Hippocampal formation (tissue), 2 donors: ENCODE data around the gene PPP2R3A.
A peak's percentile ranks its signal among the peaks of the same experiment; 100 is the strongest.

Experiments
- DNase-seq, 2 donors: peaks; one replicate each; lab custom pipeline; 2025; lab: John Stamatoyannopoulos, UW

The PPP2R3A gene

DNA sequence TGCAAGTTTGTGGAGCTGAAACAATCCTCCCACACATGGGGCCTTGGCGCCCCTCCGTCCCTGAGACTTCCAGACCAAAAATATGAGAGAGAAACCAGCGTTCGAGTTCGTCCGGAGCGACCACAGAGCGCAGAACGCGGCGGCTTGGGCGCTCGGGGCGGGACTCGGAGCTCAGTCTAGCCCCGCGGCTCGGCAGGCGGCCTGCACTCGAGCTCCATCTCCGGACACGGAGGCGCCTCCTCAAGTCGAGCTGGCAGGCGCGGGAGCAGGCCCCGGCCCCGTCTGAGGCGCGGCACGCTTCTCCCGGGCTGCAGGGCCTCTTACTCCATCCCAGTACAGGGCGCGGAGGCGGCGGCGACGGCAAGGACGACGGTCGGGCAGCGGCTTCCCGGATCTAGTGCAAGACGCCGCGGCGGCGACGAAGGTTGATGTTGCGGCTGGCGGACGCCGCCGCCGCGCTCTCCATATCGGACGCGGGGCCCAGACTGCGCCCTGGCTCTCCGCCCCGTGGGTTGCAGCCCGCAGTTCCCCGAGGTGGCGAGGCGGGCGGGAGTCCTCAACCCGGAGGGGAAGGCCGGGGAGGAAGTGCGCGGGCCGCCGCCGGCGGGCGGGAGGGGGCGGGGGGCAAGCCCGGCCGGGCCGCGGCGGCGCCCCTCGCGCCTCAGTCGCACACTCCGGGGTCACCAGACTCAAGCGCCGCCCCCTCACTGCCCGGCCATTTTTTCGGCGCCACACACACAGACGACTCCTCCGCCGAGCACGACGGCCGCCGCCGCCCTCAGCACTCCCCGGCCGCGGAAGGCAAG is 229.9 kb downstream of the PPP2R3A start:
- DNase-seq: peak; percentile 71 to 85

DNA sequence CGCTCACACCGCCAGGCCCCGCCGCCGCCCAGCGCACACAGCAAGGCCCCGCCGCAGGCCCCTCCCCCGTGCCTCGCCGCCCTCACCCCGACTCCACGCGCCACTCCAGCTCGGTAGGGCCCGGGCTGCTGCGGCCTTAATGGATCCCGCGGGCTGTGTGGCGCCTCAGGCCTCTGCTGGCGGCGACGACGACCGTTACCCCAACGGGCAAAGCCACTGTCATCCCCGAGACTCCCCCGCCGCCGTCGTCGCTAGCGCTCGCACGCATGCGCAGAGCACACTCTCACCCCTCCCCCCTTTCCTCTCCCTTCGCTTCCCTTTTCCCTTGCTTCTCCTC is 230.5 kb downstream of the PPP2R3A start, which contains the start of gene MSL2:
Gene MSL2 (minus strand): TSS at position 272 of the 337 bp plus-strand sequence. CDS start 1,222 bp downstream, outside the sequence.
- DNase-seq: no peak

DNA sequence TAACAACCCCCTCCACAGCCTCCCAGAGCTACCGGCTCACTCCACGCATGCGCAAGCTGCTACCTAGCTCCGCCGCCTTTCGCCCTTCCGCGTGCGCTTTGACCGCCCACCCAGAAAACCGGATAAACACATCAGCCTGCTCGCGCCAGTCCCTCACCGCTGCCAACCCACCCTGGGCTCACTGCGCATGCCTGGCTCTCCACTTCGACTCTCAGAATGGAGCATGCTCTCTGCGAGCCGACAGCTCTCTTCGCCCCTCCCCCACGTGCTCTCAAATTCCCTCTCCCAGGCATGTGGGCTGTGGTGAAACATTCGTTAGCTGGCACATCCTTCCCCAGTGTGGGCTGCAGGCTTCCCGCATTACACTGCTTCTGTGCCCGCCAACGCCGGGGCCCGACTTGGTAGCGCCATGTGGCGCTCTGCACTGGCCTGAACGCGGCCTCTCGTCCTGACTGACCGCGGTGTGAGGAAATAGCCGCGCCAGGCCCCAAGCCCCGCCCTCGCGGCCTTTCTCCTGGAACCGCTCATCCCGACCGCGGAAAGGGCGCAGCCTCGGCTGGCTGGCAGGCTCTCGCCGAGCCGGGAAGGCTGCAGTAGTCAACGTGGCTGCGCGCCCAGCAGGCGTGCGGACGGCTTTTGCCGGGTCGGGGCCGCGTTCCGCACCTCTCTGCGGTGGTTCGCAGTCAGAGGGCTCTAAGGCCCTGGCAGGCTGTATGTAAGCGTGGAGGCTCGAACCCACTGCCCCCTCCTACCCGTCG is 231.1 kb downstream of the PPP2R3A start:
- peak; percentile 95 to 97 for DNase-seq

DNA sequence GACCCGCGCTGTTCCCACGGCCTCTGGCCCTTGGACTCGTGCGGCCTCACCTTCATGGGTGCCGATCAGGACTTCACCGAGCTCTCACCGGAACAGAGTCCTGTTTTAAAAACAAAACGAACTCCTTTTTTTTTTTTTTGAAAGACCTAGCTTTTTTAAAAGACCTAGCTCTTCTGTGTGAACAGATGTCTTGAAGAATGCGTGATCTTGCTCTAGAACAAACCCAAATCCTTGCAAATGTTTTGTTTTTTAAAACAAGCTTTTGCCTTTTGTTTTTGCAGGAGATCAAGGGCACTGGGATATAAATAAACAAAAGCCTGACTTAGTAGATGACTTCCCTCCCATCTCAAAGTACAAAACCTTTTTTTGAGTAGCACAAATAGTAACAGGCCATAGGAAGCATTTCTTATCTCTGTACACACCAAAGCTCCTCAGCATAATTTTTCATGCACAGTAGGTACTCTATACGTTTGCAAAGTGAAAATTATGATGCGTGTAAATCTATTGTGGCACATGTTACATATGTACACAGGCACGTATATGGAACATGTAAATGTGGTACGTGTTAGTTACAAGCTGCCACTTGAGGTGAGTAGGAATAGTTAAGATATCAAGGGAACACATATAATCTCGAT is 231.7 kb downstream of the PPP2R3A start:
- DNase-seq: peak in 1 of 2 donors; percentile 36
